PC-3 (cell line): ENCODE results near the gene EPB41L4A. TPM values are rescaled to one million over a fixed set of nuclear protein-coding genes. Genes with fewer than 3 reads are reported as not detected.

Experiments used
- ATAC-seq: fragments of 200-7000 bp; cut with Tn5 transposase; 2 replicates; pipeline ENCODE4 v1.9.1; 2020; ENCODE audit warnings: mild to moderate bottlenecking, moderate library complexity
- BruUV-seq: library from RNA; stranded (reverse); fragments of 400-500 nt; replicated peaks from 2 replicates; lab custom pipeline; 2021; lab: Mats Ljungman, UMichigan
- CTCF ChIA-PET: fragments of 300-600 bp; sonication (Branson Sonifier 250); formaldehyde crosslinking; loops from one replicate; lab custom pipeline; 2022; ENCODE audit warnings: antibody characterized with exemption; lab: Charles Lee
- POLR2A ChIA-PET: fragments of 300-600 bp; sonication (Branson Sonifier 250); formaldehyde crosslinking; loops from one replicate; lab custom pipeline; 2022; ENCODE audit warnings: antibody characterized with exemption; ENCODE audit not compliant: unreplicated experiment; lab: Charles Lee
- DNase-seq: peaks from one replicate; pipeline ENCODE4 v3.0.0-alpha.2; 2015
- H2AFZ ChIP-seq: fragments of 300-600 bp; sonication (generic); 2 replicates; pipeline ENCODE4 v1.6.0; 2016; ENCODE audit warnings: antibody characterized with exemption, low read length
- H3F3A ChIP-seq: fragments of 300-600 bp; sonication (generic); one replicate; pipeline ENCODE4 v1.6.0; 2017; ENCODE audit warnings: antibody characterized with exemption, low read length, control low read depth, mild to moderate bottlenecking; ENCODE audit not compliant: unreplicated experiment
- H3K27ac ChIP-seq: fragments of 300-600 bp; sonication (generic); 2 replicates; pipeline ENCODE4 v1.5.1; 2016; ENCODE audit warnings: mild to moderate bottlenecking, low read length
- H3K27me3 ChIP-seq: fragments of 300-600 bp; sonication (generic); 2 replicates; pipeline ENCODE4 v1.6.1; 2016; ENCODE audit warnings: low read length, mixed read lengths
- H3K36me3 ChIP-seq: fragments of 300-600 bp; sonication (generic); 2 replicates; pipeline ENCODE4 v1.6.1; 2016; ENCODE audit warnings: low read depth, mixed run types, low read length, mixed read lengths
- H3K4me1 ChIP-seq: fragments of 300-600 bp; sonication (generic); 2 replicates; pipeline ENCODE4 v1.5.1; 2016; ENCODE audit warnings: low read length; ENCODE audit not compliant: insufficient read depth
- H3K4me2 ChIP-seq: fragments of 300-600 bp; sonication (generic); 2 replicates; pipeline ENCODE4 v1.6.0; 2016; ENCODE audit warnings: low read length
- H3K4me3 ChIP-seq: fragments of 300-600 bp; sonication (generic); 2 replicates; pipeline ENCODE4 v1.5.1; 2016; ENCODE audit warnings: mild to moderate bottlenecking, low read length, mixed read lengths
- H3K79me2 ChIP-seq: fragments of 300-600 bp; sonication (generic); 2 replicates; pipeline ENCODE4 v1.6.1; 2017; ENCODE audit warnings: low read length, mixed read lengths
- H3K9ac ChIP-seq: fragments of 300-600 bp; sonication (generic); 2 replicates; pipeline ENCODE4 v1.6.0; 2016; ENCODE audit warnings: mild to moderate bottlenecking, low read length
- H3K9me2 ChIP-seq: fragments of 300-600 bp; sonication (generic); replicated peaks from 2 replicates; pipeline ENCODE4 v1.6.1; 2016; ENCODE audit warnings: mixed run types, low read length, mixed read lengths
- H3K9me3 ChIP-seq: fragments of 300-600 bp; sonication (generic); 2 replicates; pipeline ENCODE4 v1.6.1; 2016; ENCODE audit warnings: low read length, mixed read lengths
- H4K20me1 ChIP-seq: fragments of 300-600 bp; sonication (generic); 2 replicates; pipeline ENCODE4 v1.6.1; 2016; ENCODE audit warnings: low read length, mixed read lengths
- CTCF ChIP-seq: fragments of 300-600 bp; sonication (generic); conservative IDR thresholded peaks from 2 replicates; pipeline ENCODE4 v1.5.1; 2017; ENCODE audit warnings: antibody characterized with exemption, low read depth, mild to moderate bottlenecking, low read length
- EZH2 ChIP-seq: fragments of 300-600 bp; sonication (generic); IDR thresholded peaks from one replicate; pipeline ENCODE4 v1.6.1; 2017; ENCODE audit warnings: antibody characterized with exemption, mild to moderate bottlenecking, low read length; ENCODE audit not compliant: unreplicated experiment
- EZH2phosphoT487 ChIP-seq: fragments of 300-600 bp; sonication (generic); IDR thresholded peaks from 2 replicates; pipeline ENCODE4 v1.6.1; 2018; ENCODE audit warnings: mild to moderate bottlenecking, antibody characterized with exemption, low read length, borderline replicate concordance
- intact Hi-C: fragments of 100-400 bp; cut with micrococcal nuclease; formaldehyde crosslinking; loops from 2 replicates; pipeline ENCODE4 v1.9.0; 2023
- total RNA-seq: library from RNA; depleted of rRNA; stranded (reverse); fragments of >200 nt; gene quantifications from 2 replicates; pipeline ENCODE4 v1.2.3, GENCODE V29; 2014

The EPB41L4A gene
- total RNA-seq, 1 experiment from 2014 or later, result not detected

GRCh38 chr5:112116371-112116770 is 302.7 kb downstream of the EPB41L4A start:
- no peak overlapping the region for H2AFZ ChIP-seq
- intact Hi-C loops, result no loop called here
- no peaks in the 10 kb centered on the region for H3K27me3 ChIP-seq
- no peak overlapping the region for H3K4me2 ChIP-seq
- ChIA-PET POLR2A (no interaction called here), CTCF (no interaction called here)
- H3K79me2 ChIP-seq, result no peaks in the 10 kb centered on the region
- no peak overlapping the region for H3K9ac ChIP-seq
- H3K9me3 ChIP-seq, result no peaks in the 10 kb centered on the region
- ATAC-seq (no peak), DNase-seq (no peak)
- TF ChIP-seq CTCF (no peak), EZH2phosphoT487 (no peak), EZH2 (no peak)
- no peak overlapping the region for H3K27ac ChIP-seq
- no peaks in the 10 kb centered on the region for H3K4me1 ChIP-seq
- no peaks in the 10 kb centered on the region for H3K36me3 ChIP-seq
- BruUV-seq, result no TSS peak
- no peaks in the 10 kb centered on the region for H4K20me1 ChIP-seq
- H3K9me2 ChIP-seq, result no peaks in the 10 kb centered on the region
- H3F3A ChIP-seq, result no peaks in the 10 kb centered on the region
- no peak overlapping the region for H3K4me3 ChIP-seq

GRCh38 chr5:112113565-112113964 is 305.5 kb downstream of the EPB41L4A start:
- no peak for TF ChIP-seq EZH2
- no peak for TF ChIP-seq CTCF
- DNase-seq (no peak), ATAC-seq (no peak)
- Histone ChIP-seq H3K9ac (no peak overlapping the region), H3K27ac (no peak overlapping the region), H3K4me1 (peaks cover 9% of the 10 kb centered on the region), H3K9me3 (no peaks in the 10 kb centered on the region), H2AFZ (no peak overlapping the region), H3K79me2 (no peaks in the 10 kb centered on the region), H3K9me2 (no peaks in the 10 kb centered on the region), H3K36me3 (no peaks in the 10 kb centered on the region), H3F3A (no peaks in the 10 kb centered on the region), H3K4me3 (no peak overlapping the region), H3K4me2 (no peak overlapping the region), H3K27me3 (no peaks in the 10 kb centered on the region), H4K20me1 (no peaks in the 10 kb centered on the region)
- POLR2A ChIA-PET, result no interaction called here
- intact Hi-C loops, result no loop called here
- no TSS peak for BruUV-seq
- CTCF ChIA-PET, result no interaction called here
